ENCODE data around the gene UMODL1.

The UMODL1 gene

GRCh38 chr21:42051788-42052187 is 19.3 kb upstream of the UMODL1 start (continued):
- TF ChIP-seq ZNF792 (tag by site-specific recombination; IDR thresholded peaks at IDR 0.05) (no peak), ZNF350 (tag by site-specific recombination; IDR thresholded peaks at IDR 0.05) (no peak), ZNF221 (tag by site-specific recombination; IDR thresholded peaks at IDR 0.05; ENCODE audit: borderline replicate concordance) (no peak)

GRCh38 chr21:42055425-42055824 is 15.7 kb upstream of the UMODL1 start:
- Histone ChIP-seq H3K27ac (ENCODE audit: extremely low read depth, low read depth, low read length) (no peak overlapping the region), H3K4me1 (ENCODE audit: control insufficient read depth, insufficient read depth, low read length) (no peaks in the 10 kb centered on the region), H3K9me3 (ENCODE audit: control insufficient read depth, insufficient read depth, low read depth, low read length) (no peaks in the 10 kb centered on the region), H3K4me3 (ENCODE audit: low read depth, low read length) (no peak overlapping the region), H3K36me3 (ENCODE audit: control insufficient read depth in 2 of 2, insufficient read depth in 1 of 2, low read length in 2 of 2) (no peaks in the 10 kb centered on the region)
- ChIA-PET POLR2A (no interaction called here), CTCF (no interaction called here)
- TF ChIP-seq GLI2 (tag by site-specific recombination; IDR thresholded peaks at IDR 0.05; ENCODE audit: borderline replicate concordance, low read depth) (no peak), RBAK (tag by site-specific recombination; IDR thresholded peaks at IDR 0.05) (no peak), ZNF530 (tag by site-specific recombination; IDR thresholded peaks at IDR 0.05; ENCODE audit: low read depth) (no peak), ZNF248 (tag by site-specific recombination; IDR thresholded peaks at IDR 0.05) (no peak), ZBTB11 (tag by site-specific recombination; conservative IDR thresholded peaks at IDR 0.05; ENCODE audit: low read depth) (no peak), ZNF341 (tag by site-specific recombination; IDR thresholded peaks at IDR 0.05; ENCODE audit: low read depth) (no peak), ZNF366 (tag by site-specific recombination; conservative IDR thresholded peaks at IDR 0.05) (no peak)

GRCh38 chr21:42056468-42056867 is 14.6 kb upstream of the UMODL1 start:
- Histone ChIP-seq H3K4me3 (ENCODE audit: low read depth, low read length) (no peak overlapping the region), H3K36me3 (ENCODE audit: control insufficient read depth in 2 of 2, insufficient read depth in 1 of 2, low read length in 2 of 2) (no peaks in the 10 kb centered on the region), H3K27ac (ENCODE audit: extremely low read depth, low read depth, low read length) (no peak overlapping the region), H3K9me3 (ENCODE audit: control insufficient read depth, insufficient read depth, low read depth, low read length) (no peaks in the 10 kb centered on the region), H3K4me1 (ENCODE audit: control insufficient read depth, insufficient read depth, low read length) (no peaks in the 10 kb centered on the region)
- ChIA-PET POLR2A (no interaction called here), CTCF (no interaction called here)
- TF ChIP-seq ZNF175 (tag by site-specific recombination; IDR thresholded peaks at IDR 0.05) (no peak), ZNF133 (tag by site-specific recombination; IDR thresholded peaks at IDR 0.05) (no peak), ZNF692 (tag by site-specific recombination; IDR thresholded peaks at IDR 0.05) (no peak), ZNF548 (tag by site-specific recombination; IDR thresholded peaks at IDR 0.05) (no peak), ZNF518A (tag by site-specific recombination; conservative IDR thresholded peaks at IDR 0.05; ENCODE audit: low read depth) (no peak), BCL6B (tag by site-specific recombination; IDR thresholded peaks at IDR 0.05) (no peak), ZBTB26 (tag by site-specific recombination; optimal IDR thresholded peaks at IDR 0.05) (no peak), ELK4 (IDR thresholded peaks at IDR 0.05; ENCODE audit: borderline replicate concordance, low read depth, low read length) (no peak), TRIM28 (IDR thresholded peaks at IDR 0.05; ENCODE audit: borderline replicate concordance, low read length) (no peak), ZNF629 (tag by site-specific recombination; IDR thresholded peaks at IDR 0.05) (no peak), ZNF140 (tag by site-specific recombination; IDR thresholded peaks at IDR 0.05) (no peak)

Measured in HEK293 (cell line).